ENCODE results near the gene NT5C1B.

Gene NT5C1B

DNA sequence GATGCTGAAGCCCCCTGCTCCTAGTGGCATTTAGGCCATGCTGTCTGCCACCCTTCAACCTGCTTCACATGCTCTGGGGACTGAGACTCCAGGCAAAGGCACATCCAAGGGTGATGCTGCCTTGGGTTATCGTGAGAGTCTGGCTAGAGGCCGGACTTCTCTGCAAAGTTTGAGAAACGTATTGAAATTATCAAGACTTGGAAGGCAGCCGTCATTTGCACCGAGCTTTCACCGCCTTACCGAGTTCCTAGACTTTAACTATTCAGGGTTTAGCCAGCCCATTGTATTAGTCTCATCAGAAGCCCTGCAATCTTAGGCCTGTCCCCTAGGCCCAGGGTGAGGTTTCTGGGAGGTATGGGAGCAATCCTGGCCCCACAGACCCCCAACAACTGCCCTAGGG, 62.9 kb downstream of the NT5C1B start:
- Mint-ChIP-seq H3K4me3 (no peak overlapping the region), H3K27me3 (ENCODE audit: low read depth) (peaks cover 3% of the 10 kb centered on the region), H3K36me3 (ENCODE audit: low read depth) (no peaks in the 10 kb centered on the region), H3K9me3 (no peaks in the 10 kb centered on the region), H3K27ac (no peak overlapping the region), H3K4me1 (ENCODE audit: low read depth) (no peaks in the 10 kb centered on the region)
- no peak for DNase-seq (ENCODE audit: low spot score)

GRCh38 chr2:18525852-18526251, 63.5 kb downstream of the NT5C1B start:
- H3K4me1 Mint-ChIP-seq (ENCODE audit: low read depth) = no peaks in the 10 kb centered on the region
- H3K36me3 Mint-ChIP-seq (ENCODE audit: low read depth) = no peaks in the 10 kb centered on the region
- H3K27ac Mint-ChIP-seq = no peak overlapping the region
- DNase-seq (ENCODE audit: low spot score) = no peak
- peaks cover 3% of the 10 kb centered on the region for H3K27me3 Mint-ChIP-seq (ENCODE audit: low read depth)
- no peaks in the 10 kb centered on the region for H3K9me3 Mint-ChIP-seq
- H3K4me3 Mint-ChIP-seq = no peak overlapping the region

DNA sequence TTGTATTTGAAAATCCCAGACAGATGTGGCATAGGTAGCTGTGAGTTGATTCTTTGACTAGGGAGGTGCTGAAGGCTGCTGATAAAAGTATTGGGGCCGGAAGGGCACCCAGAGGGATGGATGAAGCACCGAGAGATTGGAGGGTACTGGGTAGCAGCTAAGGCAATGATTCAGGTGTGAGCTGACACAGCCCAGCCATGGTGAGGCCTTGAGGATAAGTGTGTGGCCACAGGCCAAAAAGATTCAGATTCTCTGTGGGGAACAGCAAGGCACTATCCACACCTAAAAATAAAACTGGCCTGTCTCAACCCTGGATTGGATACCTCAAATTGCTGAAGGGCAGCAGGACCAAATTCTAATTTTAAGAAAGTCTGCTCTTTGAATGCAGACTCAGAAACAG, 64.1 kb downstream of the NT5C1B start:
- DNase-seq (ENCODE audit: low spot score) = no peak
- Mint-ChIP-seq H3K9me3 (no peaks in the 10 kb centered on the region), H3K36me3 (ENCODE audit: low read depth) (no peaks in the 10 kb centered on the region), H3K4me3 (no peak overlapping the region), H3K27ac (no peak overlapping the region), H3K27me3 (ENCODE audit: low read depth) (peaks cover 2% of the 10 kb centered on the region), H3K4me1 (ENCODE audit: low read depth) (no peaks in the 10 kb centered on the region)

DNA sequence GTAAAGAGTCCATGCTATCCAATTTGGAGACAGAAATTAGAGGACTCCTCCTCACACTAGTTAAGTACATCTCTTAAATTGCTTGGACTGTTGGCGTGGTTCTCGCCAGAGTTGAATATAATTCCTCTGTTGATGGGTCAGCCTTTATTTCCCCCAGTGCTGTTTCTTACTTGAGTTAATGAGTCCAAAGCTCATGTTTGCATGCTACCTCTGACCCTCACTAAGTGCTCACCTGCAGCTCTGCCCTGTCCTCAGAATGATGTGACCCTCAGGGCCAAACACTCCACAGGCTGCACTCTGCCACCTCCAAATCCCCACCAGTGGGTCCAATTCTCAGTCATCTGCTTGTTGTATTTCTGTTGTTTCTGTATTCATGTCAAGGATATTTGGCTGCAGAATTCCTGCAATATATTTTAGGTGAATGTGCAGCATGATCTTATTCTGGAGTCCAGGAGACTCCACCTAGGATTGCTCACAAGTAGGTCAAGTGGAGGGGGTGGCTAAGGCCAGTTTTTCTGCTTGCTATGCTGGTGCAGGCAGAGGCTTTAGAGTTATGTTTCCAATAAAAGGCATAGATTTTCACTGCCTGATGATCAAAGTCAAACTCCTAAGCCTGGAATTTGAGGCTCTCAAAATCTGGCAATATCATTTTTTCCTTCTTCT, 66.8 kb downstream of the NT5C1B start:
- Mint-ChIP-seq H3K9me3 (no peaks in the 10 kb centered on the region), H3K27me3 (ENCODE audit: low read depth) (peaks cover 5% of the 10 kb centered on the region), H3K27ac (no peak overlapping the region), H3K4me3 (no peak overlapping the region), H3K4me1 (ENCODE audit: low read depth) (no peaks in the 10 kb centered on the region), H3K36me3 (ENCODE audit: low read depth) (no peaks in the 10 kb centered on the region)
- DNase-seq (ENCODE audit: low spot score) = no peak

DNA sequence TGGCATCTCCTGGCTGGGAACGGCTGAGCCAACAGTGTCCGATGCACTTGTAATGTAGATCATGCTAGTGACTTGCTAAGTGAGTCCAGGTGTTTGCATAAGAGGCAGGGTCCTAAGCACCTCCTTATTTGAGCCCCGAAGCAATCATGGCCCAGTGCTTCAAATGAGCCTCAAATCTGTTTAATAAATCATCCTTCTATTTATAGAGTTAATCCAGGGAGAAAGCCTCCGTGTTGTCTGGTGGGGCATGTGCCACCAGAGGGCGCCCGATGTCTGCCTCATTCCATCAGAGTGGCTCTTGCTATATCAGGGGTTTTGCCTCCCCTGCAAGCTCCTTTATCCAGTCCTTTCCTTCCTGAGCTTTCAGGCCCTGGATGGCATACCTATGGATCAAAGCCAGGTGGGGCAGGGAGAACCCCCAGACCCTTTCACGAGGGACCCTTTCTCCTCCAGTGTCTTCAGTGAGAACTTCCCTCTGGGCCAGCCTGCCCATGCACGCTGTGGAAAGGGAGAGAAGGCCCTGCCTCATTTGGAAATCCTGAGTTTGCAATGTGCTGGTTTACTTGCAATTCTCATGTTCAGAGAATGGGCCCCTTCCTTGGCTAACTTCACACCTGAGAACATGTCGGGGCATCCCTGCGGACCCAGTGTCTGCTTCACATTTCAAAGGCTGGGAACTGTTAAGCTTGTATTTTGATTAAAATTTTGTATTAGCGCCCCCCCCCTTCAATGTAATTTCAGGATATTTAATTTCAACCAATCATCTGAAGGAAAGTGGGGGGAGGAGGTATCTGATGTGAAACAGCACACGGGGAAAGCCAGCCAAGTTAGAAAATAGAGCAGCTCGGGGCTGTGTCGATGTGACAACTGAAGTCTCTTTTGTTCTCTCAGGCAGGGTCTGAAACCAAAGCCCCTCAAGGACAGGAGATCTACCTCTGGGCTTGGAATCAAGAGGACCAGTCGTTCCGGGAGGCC, 68.6 kb downstream of the NT5C1B start:
- H3K27me3 Mint-ChIP-seq (ENCODE audit: low read depth) = peaks cover 8% of the 10 kb centered on the region
- no peaks in the 10 kb centered on the region for H3K36me3 Mint-ChIP-seq (ENCODE audit: low read depth)
- H3K4me3 Mint-ChIP-seq = no peak overlapping the region
- H3K4me1 Mint-ChIP-seq (ENCODE audit: low read depth) = no peaks in the 10 kb centered on the region
- H3K9me3 Mint-ChIP-seq = no peaks in the 10 kb centered on the region
- no peak overlapping the region for H3K27ac Mint-ChIP-seq
- peak; percentile 44 for DNase-seq (ENCODE audit: low spot score)

GRCh38 chr2:18519914-18520450, 69.4 kb downstream of the NT5C1B start:
- Mint-ChIP-seq H3K36me3 (ENCODE audit: low read depth) (no peaks in the 10 kb centered on the region), H3K27me3 (ENCODE audit: low read depth) (peaks cover 8% of the 10 kb centered on the region), H3K4me3 (no peak overlapping the region), H3K27ac (no peak overlapping the region), H3K4me1 (ENCODE audit: low read depth) (no peaks in the 10 kb centered on the region), H3K9me3 (no peaks in the 10 kb centered on the region)
- no peak for DNase-seq (ENCODE audit: low spot score)

DNA sequence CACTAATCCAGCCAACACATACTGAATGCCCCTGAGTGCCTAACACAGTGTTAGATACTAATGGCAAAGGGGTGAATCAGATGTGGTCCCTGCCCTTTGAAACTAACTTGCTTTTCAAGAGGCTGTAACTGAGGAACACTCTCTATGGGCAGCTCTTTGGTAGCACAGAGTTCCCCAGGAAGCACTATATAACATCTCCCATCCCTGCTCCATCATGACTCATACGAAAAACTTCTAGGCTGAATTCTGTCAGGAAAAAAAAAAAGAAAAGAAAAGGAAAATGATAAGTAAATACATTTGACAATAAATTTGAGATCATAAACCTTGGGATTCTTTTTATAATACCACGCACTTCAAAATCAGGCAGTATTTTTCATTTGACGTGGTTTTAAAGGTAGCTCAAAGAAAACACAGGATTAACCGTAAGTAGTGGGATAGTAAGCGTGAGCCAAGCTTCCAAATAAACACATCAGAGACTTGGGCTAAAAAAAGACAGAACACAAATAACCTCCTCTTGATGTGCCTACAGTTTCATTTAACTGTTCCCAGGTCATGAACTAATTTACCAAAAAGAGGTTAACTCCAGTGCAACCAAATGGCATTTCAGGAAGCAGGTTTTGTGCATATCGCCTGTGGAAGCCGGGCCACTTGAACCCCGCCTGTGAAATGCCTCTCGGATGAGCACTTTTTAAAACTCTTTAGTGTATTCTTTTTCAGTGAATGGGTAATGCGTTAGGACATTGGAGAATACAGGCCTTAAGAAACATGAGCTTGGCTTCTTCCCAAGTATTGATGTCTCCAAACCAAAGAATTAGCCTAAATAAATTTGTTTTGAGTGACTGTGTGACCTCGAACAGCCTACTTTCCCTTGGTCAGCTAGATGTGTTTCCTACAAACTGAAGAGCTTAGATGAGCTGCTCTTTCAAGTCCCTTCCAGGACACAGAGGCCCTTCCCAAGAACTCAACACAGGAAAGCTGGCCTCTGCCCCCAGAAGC, 71.0 kb downstream of the NT5C1B start:
- H3K4me1 Mint-ChIP-seq (ENCODE audit: low read depth) = no peaks in the 10 kb centered on the region
- H3K27me3 Mint-ChIP-seq (ENCODE audit: low read depth) = peaks cover 8% of the 10 kb centered on the region
- H3K36me3 Mint-ChIP-seq (ENCODE audit: low read depth) = no peaks in the 10 kb centered on the region
- no peak overlapping the region for H3K4me3 Mint-ChIP-seq
- H3K27ac Mint-ChIP-seq = no peak overlapping the region
- no peak for DNase-seq (ENCODE audit: low spot score)
- no peaks in the 10 kb centered on the region for H3K9me3 Mint-ChIP-seq

DNA sequence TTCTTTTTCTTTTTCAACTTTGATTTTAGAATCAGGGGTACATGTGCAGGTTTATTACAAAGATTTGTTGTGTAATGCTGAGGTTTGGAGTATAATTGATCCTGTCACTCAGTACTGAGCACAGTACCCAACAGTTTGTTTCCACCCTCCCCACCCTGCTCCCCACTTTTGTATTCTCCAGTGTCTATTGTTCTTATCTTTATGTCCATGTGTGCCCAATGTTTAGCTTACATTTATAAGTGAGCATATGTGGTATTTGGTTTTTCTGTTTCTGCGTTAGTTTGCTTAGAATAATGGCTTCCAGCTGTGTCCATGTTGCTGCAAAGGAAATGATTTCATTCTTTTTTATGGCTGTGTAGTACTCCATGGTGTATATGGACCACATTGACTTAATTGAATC, 72.0 kb downstream of the NT5C1B start:
- no peaks in the 10 kb centered on the region for H3K36me3 Mint-ChIP-seq (ENCODE audit: low read depth)

GRCh38 chr2:18516112-18516511, 73.3 kb downstream of the NT5C1B start:
- no peak for DNase-seq (ENCODE audit: low spot score)
- Mint-ChIP-seq H3K4me1 (ENCODE audit: low read depth) (no peaks in the 10 kb centered on the region), H3K27ac (no peak overlapping the region), H3K4me3 (no peak overlapping the region), H3K27me3 (ENCODE audit: low read depth) (peaks cover 8% of the 10 kb centered on the region), H3K36me3 (ENCODE audit: low read depth) (no peaks in the 10 kb centered on the region), H3K9me3 (no peaks in the 10 kb centered on the region)

More for the DNA sequence above, 72.0 kb downstream of the NT5C1B start:
- Mint-ChIP-seq H3K9me3 (no peaks in the 10 kb centered on the region), H3K4me3 (no peak overlapping the region), H3K27me3 (ENCODE audit: low read depth) (peaks cover 8% of the 10 kb centered on the region), H3K27ac (no peak overlapping the region), H3K4me1 (ENCODE audit: low read depth) (no peaks in the 10 kb centered on the region)
- no peak for DNase-seq (ENCODE audit: low spot score)

GRCh38 chr2:18514526-18515461, 74.6 kb downstream of the NT5C1B start:
- H3K4me1 Mint-ChIP-seq (ENCODE audit: low read depth) = no peaks in the 10 kb centered on the region
- no peak overlapping the region for H3K27ac Mint-ChIP-seq
- H3K36me3 Mint-ChIP-seq (ENCODE audit: low read depth) = no peaks in the 10 kb centered on the region
- peaks cover 11% of the 10 kb centered on the region for H3K27me3 Mint-ChIP-seq (ENCODE audit: low read depth)
- DNase-seq (ENCODE audit: low spot score) = no peak
- H3K4me3 Mint-ChIP-seq = no peak overlapping the region
- no peaks in the 10 kb centered on the region for H3K9me3 Mint-ChIP-seq
